HG03378 (cell line): ENCODE results near the gene ASZ1.

ENCODE experiments used
- ATAC-seq: cut with Tn5 transposase; IDR thresholded peaks from one replicate; pipeline ENCODE4 v1.9.1; 2021; ENCODE audit warnings: mild to moderate bottlenecking, moderate library complexity; ENCODE audit not compliant: unreplicated experiment

The ASZ1 gene

GRCh38 chr7:117403737-117404136 lies 23.6 kb downstream of the ASZ1 start:
- ATAC-seq: no peak

DNA sequence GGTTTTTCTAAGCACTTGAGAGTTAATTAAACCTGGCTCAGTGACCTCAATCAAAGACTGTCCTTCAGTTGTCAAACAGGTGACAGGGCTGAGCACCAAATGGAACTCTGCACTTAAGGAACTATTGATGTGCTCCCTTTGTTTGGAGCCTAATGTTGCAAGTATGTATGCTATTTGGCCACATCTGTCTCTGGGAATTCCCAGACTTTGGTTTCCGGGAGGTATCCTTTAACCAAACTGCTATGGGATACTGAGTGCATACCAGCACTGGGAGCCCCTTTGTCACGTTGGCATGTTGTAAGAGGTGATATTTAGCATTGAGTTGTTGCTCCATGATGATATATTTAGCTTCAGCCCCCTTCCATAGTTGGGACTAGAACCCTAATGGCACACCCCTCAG lies 25.2 kb downstream of the ASZ1 start:
- ATAC-seq: no peak

DNA sequence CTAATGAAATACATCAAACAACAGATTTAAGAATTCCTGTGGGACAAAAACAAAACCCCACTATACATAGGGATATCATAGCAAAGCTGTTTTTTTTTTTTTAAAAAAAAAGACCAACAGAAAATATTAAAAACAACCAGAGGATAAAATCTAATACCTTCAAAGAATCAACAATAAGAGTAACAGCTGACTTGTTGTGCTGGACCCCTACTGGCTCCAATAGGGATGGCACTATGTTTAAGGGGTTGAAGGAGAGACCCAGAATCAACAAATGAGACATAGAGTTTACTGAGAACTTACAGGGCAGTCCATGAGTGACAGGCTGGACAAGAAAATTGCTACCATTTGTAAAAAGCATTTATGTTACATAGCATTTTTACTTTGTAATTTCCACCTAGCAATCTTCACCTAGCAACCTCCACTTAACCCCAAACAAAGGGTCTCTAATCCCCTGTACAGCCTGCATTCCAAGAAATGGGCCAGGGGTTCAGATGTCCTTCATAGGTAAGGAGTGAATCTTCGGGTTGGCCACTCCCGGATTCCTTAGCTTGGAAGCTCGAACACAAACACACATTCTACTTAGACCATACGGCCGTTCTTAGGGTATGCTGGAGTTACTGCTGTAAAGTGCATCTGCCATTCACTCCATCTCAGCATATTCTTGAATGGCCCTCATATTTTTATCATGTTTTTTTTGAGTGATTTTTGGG lies 25.8 kb downstream of the ASZ1 start:
- no peak for ATAC-seq

DNA sequence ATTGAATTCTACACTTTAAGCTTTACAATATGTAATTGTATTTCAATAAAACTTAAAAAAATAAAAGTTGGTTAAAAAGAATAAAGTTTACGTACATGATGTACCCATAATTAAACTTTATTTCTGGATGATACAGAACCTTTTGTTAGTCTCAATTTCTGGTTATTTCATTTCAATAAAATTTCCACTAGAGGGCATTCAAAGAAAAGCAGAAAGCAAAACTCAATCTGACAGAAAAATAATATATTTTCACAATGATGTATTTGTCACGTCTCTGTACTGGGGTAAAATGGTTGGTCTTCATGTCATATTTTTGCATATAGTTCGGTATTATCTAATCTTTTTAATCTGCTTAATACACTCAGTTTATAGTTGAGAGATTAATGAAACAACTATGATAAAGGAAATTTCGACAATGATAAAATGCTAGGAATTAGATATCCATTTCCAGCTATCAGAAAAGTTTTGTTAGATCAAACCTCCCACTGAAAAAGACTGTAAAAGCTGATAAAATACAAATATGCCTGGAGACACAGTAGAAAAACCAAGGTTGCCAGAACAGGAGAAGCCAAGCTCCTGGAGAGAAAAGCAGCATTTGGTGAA lies 27.4 kb downstream of the ASZ1 start:
- ATAC-seq: no peak

GRCh38 chr7:117395743-117396142 lies 31.6 kb downstream of the ASZ1 start:
- ATAC-seq: no peak

- ATAC-seq: no peak
Observed at GRCh38 chr7:117393781-117394180, 33.5 kb downstream of the ASZ1 start.

DNA sequence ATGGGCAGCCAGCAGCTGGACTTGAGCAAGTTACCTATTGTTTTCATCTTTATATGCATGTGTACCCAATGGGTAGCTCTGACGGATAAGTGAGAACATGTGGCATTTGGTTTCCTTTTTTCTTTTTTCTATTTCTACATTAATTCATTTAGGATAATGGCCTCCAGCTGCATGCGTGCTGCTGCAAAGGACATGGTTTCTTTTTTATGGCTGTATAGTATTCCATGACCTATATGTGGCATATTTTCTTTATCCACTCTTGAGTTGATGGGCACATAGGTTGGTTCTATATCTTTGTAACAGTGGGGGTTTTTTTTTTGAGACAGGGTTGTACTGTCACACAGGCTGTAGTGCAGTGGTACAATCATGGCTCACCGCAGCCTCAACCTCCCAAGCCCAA lies 37.4 kb downstream of the ASZ1 start:
- ATAC-seq: no peak

DNA sequence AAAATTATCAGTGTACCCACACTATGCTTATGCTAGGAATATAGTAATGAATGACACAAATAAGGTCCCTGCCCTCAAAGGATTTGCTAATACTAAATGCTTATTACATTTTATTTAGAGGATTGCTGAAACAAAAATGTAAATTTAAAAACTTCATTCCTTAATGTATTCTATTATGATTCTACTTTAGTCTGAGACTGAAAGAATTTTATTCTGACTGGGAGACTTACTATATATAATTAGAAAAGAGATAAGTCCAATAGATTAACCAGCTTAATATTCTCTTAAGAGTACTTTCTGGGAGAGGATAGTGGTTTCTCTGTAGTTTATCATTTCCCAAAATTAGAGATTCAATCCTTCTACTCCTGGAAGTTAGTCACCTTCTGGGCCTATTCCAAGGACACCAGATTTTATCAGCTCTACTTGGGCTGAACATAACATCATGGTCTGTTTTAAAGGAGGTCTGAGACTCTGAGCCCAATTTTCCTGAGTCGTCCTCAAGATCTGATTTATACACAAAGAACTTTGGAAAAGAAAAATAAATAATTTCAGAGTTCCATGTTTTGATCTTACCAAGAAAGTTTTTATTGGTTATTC lies 41.1 kb downstream of the ASZ1 start:
- ATAC-seq: no peak

GRCh38 chr7:117385363-117386109 lies 41.8 kb downstream of the ASZ1 start:
- no peak for ATAC-seq

DNA sequence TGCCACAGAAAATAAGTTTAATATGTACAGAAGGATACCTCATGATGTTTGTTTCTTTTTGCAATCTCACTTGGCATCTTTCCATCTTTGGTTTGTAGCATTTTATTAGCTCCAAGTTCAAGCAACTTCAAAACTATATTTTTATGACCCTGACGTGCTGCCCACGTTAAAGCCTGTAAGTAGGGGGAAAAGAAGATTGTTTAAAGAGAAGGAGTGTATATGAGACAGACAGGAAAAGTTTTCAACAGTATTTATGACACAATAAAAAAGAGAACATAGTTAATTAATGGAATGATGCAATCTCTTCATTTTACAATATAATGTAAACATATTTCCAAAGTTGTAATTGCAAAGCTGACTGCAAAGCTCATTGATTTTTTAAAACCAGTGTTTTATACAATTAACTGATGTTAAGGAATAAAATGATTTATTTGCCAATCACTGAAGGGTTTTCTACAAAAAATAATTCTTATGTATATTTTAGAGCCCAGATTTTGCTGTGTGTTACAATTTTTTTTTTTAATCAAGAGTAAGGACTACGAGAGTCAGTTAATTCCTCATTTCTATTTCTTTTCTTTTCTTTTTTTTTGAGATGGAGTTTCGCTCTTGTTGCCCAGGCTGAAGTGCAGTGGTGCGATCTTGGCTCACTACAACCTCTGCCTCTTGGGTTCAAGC lies 42.5 kb downstream of the ASZ1 start:
- ATAC-seq: no peak

DNA sequence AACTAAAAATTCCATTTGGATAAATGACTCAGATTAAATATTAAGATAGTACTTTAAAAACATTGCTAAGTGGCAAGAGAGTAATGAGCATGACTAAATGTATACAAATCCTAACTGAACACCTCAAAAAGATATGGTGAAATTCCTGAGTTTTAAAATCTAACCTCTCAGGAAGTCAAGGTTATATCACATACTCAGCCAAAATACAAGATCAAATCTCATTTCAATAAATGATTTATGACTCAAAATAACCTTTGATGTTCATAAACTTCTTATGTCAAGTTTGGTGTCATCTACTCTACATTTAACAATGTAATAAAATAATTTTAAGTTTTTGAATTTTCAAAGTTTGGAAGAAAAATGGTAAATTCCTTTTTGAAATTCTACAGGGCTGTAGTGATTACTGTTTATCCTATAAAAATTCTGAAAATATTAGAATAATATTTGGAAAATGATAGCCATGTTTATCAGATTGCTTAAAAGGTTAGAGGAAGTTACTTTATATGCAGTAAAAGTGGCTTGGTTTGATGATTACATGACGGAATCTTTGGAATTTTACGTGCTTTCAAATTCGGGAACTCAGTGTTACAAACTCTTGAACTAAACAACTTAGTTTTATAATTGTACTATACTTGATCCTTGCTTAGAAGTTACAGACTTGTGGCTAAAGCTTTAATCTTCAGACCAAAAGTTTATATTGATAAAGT lies 43.7 kb downstream of the ASZ1 start:
- no peak for ATAC-seq

DNA sequence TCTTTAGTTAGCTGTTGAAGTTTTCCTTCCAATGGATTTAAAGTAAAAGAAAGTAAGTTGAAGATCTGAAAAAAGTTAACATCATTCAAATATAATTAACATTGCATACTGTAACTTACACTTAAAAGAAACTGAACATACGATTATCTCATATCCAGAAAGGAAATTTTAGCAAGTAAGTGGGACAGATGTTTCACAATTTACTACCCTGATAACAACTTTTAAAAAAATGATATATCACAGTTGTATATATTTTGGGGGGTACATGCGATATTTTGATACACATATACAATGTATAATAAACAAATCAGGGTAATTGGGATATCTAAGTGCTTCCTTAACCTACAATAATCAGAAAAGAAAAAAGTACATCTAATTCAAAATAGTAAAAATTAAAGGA lies 44.2 kb downstream of the ASZ1 start:
- ATAC-seq: no peak

DNA sequence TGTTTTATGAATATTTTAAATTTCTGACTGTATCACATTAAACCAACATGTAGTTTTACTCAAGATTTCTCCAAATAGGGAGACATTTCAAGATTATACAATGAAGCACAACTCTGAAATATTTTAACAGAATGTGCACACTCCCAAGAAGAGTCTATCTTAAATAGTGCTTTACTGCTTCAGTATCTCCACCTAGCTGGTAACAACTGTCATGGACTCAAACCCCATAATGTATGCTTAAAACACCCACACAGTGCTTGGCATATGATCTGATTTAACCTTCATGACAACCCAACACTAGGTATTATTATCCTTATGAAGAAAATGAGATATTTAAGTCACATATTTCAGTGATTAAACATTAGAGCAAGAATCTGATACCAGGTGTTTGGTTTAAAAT lies 45.9 kb downstream of the ASZ1 start:
- no peak for ATAC-seq

GRCh38 chr7:117375380-117375779 lies 51.9 kb downstream of the ASZ1 start:
- no peak for ATAC-seq

GRCh38 chr7:117372073-117372472 lies 55.2 kb downstream of the ASZ1 start:
- ATAC-seq: no peak

GRCh38 chr7:117364339-117365080 lies 62.8 kb downstream of the ASZ1 start:
- no peak for ATAC-seq

- no peak for ATAC-seq
Observed at GRCh38 chr7:117362294-117362888, 64.9 kb downstream of the ASZ1 start.

DNA sequence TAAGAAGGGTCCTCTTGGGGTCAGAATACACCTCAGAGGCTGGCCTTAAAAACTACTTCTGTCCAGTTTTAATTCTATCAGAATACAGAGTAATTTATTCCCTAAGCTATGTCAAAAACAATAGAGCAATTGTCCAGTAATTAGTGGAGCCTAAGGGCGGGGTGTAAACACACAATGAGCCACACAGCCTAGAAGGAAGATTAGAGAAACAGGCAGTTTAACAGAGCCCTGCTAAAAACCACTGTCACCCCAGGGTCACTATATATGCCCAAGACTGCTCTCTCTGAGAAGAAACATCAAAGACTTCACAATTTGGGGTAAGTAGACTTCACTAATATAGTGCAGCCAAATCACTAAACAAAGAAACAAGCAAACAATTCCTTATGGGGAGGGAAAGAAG lies 77.3 kb downstream of the ASZ1 start:
- ATAC-seq: no peak

DNA sequence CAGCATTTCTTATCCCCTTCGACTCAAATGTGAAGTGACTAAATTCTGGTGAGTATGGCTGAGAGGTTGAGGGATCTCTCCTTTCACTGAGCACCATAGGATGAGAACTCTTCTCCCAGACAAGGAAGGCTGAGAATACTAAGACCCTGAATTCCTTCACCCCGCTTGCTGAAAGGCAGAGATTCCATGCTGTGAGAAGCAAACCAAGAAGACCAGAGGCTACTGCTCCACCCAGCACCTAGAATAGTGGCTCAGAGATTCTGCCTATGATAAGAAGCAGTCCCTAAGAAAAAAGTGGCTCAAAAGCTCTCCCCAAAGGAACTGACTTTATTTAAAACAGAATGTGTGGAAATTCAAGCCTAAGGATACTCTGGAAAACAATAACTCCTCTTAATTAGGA lies 77.7 kb downstream of the ASZ1 start:
- ATAC-seq: no peak
